OCI-LY7 (cell line): Measurements from ENCODE around the gene LAMA3. TPM values are rescaled to one million over a fixed set of nuclear protein-coding genes. Genes with fewer than 3 reads are reported as not detected.

Experiments
- BruUV-seq: library from RNA; stranded (reverse); fragments of 400-500 nt; replicated peaks from 2 replicates; lab custom pipeline; 2021; lab: Mats Ljungman, UMichigan
- CTCF ChIA-PET: fragments of 300-600 bp; sonication (Branson Sonifier 250); formaldehyde crosslinking; loops from one replicate; lab custom pipeline; 2022; ENCODE audit warnings: antibody characterized with exemption; ENCODE audit not compliant: unreplicated experiment; lab: Charles Lee
- POLR2A ChIA-PET: fragments of 300-600 bp; sonication (Branson Sonifier 250); formaldehyde crosslinking; loops from one replicate; lab custom pipeline; 2022; ENCODE audit warnings: antibody characterized with exemption; lab: Charles Lee
- DNase-seq: peaks from one replicate; pipeline ENCODE4 v3.0.0-alpha.2; 2015; ENCODE audit warnings: low spot score
- H2AFZ ChIP-seq: fragments of 200-600 bp; sonication (generic), shearing (Covaris generic); 2 replicates; pipeline ENCODE4 v1.6.1; 2014; ENCODE audit warnings: mild to moderate bottlenecking, antibody characterized with exemption, low read length, moderate library complexity
- H3K27ac ChIP-seq: fragments of 200-600 bp; sonication (generic); 2 replicates; pipeline ENCODE4 v1.5.1; 2014; ENCODE audit warnings: mixed run types, low read depth, mild to moderate bottlenecking, moderate library complexity, low read length, inconsistent platforms; ENCODE audit not compliant: poor library complexity, severe bottlenecking
- H3K36me3 ChIP-seq: fragments of 200-600 bp; sonication (generic); 2 replicates; pipeline ENCODE4 v1.6.1; 2014; ENCODE audit warnings: mild to moderate bottlenecking, antibody characterized with exemption, low read length, moderate library complexity, mixed read lengths; ENCODE audit not compliant: insufficient read depth
- H3K4me1 ChIP-seq: fragments of 200-600 bp; sonication (generic); 2 replicates; pipeline ENCODE4 v1.5.1; 2014; ENCODE audit warnings: mild to moderate bottlenecking, low read length; ENCODE audit not compliant: insufficient read depth, poor library complexity, severe bottlenecking
- H3K4me2 ChIP-seq: fragments of 200-600 bp; sonication (generic); 2 replicates; pipeline ENCODE4 v1.6.1; 2014; ENCODE audit warnings: mild to moderate bottlenecking, low read length
- H3K4me3 ChIP-seq: fragments of 200-600 bp; sonication (generic); 2 replicates; pipeline ENCODE4 v1.5.1; 2014; ENCODE audit warnings: mild to moderate bottlenecking, low read depth, low read length; ENCODE audit not compliant: poor library complexity, severe bottlenecking
- H3K79me2 ChIP-seq: fragments of 200-600 bp; sonication (generic); 2 replicates; pipeline ENCODE4 v1.6.1; 2016; ENCODE audit warnings: low read depth, mild to moderate bottlenecking, low read length, moderate library complexity, mixed read lengths; ENCODE audit not compliant: insufficient read depth
- H3K9me2 ChIP-seq: fragments of 200-600 bp; sonication (generic); 2 replicates; pipeline ENCODE4 v1.6.1; 2016; ENCODE audit warnings: mild to moderate bottlenecking, low read length, mixed read lengths; ENCODE audit not compliant: insufficient read depth
- H3K9me3 ChIP-seq: fragments of 200-600 bp; sonication (generic); 2 replicates; pipeline ENCODE4 v1.6.1; 2014; ENCODE audit warnings: mild to moderate bottlenecking, mixed run types, low read length, mixed read lengths
- H4K20me1 ChIP-seq: fragments of 200-600 bp; sonication (generic); 2 replicates; pipeline ENCODE4 v1.6.1; 2014; ENCODE audit warnings: mild to moderate bottlenecking, antibody characterized with exemption, low read length, moderate library complexity, mixed read lengths; ENCODE audit not compliant: insufficient read depth
- EZH2phosphoT487 ChIP-seq: fragments of 200-600 bp; sonication (generic); IDR thresholded peaks from 2 replicates; pipeline ENCODE4 v1.6.1; 2018; ENCODE audit warnings: low read depth, borderline replicate concordance, mild to moderate bottlenecking, mixed run types, antibody characterized with exemption, low read length, moderate library complexity, mixed read lengths
- intact Hi-C: fragments of 100-400 bp; cut with micrococcal nuclease; formaldehyde crosslinking; loops from one replicate; pipeline ENCODE4 v1.10.0; 2022; ENCODE audit not compliant: unreplicated experiment
- total RNA-seq, 2 experiments: library from RNA; depleted of rRNA in 1 of 2; stranded (reverse); fragments of >200 nt in 1 of 2; shearing (Covaris generic) in 1 of 2; gene quantifications; 2 replicates each; pipeline ENCODE4 v1.2.3, GENCODE V29; 2014 to 2022
- TF ChIP-seq, protein P1 (sequence below): fragments of 200-600 bp; sonication (generic); conservative IDR thresholded peaks from 2 replicates; pipeline ENCODE4 v1.5.1; 2014; ENCODE audit warnings: mild to moderate bottlenecking, antibody characterized with exemption, low read length, moderate library complexity, mixed read lengths

LAMA3 gene
- total RNA-seq, 2 experiments from 2014 or later: 0.16 to 1.6 TPM

- Histone ChIP-seq H2AFZ (no peak overlapping the region), H3K79me2 (no peaks in the 10 kb centered on the region), H3K36me3 (no peaks in the 10 kb centered on the region), H3K4me2 (no peak overlapping the region), H4K20me1 (no peaks in the 10 kb centered on the region), H3K4me3 (no peak overlapping the region), H3K9me3 (no peaks in the 10 kb centered on the region), H3K27ac (no peak overlapping the region), H3K4me1 (no peaks in the 10 kb centered on the region), H3K9me2 (no peaks in the 10 kb centered on the region)
- ChIA-PET CTCF (no interaction called here), POLR2A (no interaction called here)
- intact Hi-C loops: no loop called here
- no TSS peak for BruUV-seq
- no peak for DNase-seq
- TF ChIP-seq, protein P1, sequence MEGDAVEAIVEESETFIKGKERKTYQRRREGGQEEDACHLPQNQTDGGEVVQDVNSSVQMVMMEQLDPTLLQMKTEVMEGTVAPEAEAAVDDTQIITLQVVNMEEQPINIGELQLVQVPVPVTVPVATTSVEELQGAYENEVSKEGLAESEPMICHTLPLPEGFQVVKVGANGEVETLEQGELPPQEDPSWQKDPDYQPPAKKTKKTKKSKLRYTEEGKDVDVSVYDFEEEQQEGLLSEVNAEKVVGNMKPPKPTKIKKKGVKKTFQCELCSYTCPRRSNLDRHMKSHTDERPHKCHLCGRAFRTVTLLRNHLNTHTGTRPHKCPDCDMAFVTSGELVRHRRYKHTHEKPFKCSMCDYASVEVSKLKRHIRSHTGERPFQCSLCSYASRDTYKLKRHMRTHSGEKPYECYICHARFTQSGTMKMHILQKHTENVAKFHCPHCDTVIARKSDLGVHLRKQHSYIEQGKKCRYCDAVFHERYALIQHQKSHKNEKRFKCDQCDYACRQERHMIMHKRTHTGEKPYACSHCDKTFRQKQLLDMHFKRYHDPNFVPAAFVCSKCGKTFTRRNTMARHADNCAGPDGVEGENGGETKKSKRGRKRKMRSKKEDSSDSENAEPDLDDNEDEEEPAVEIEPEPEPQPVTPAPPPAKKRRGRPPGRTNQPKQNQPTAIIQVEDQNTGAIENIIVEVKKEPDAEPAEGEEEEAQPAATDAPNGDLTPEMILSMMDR: no peak
- no peak for TF ChIP-seq EZH2phosphoT487
Measured at GRCh38 chr18:23763343-23763742, 74.1 kb downstream of the LAMA3 start.

DNA sequence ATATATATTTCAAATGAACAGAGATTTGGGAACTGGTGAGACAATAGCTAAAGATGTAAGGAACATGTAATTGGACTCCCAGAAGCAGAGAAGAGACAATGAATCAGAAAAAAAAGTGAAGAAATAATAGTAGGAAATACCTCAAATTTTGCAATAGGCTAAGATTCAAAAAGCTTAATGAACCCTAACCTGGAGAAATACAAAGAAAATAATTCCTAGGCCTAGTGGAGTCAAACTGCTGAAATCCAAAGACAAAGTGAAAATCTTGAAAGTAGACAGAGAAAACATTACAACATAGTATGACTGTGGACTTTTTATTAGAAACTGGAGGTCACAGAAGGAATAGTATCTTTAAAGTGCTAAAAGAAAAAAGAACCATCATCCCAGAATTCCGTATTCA lies 76.7 kb downstream of the LAMA3 start:
- Histone ChIP-seq H3K4me3 (no peak overlapping the region), H2AFZ (no peak overlapping the region), H4K20me1 (no peaks in the 10 kb centered on the region), H3K27ac (no peak overlapping the region), H3K9me2 (no peaks in the 10 kb centered on the region), H3K9me3 (no peaks in the 10 kb centered on the region), H3K79me2 (no peaks in the 10 kb centered on the region), H3K4me1 (no peaks in the 10 kb centered on the region), H3K36me3 (no peaks in the 10 kb centered on the region), H3K4me2 (no peak overlapping the region)
- no TSS peak for BruUV-seq
- no peak for DNase-seq
- intact Hi-C loops: no loop called here
- ChIA-PET CTCF (no interaction called here), POLR2A (interaction anchor here (1.0 kb wide), 1 partner anchor 10 kb away, joined by 3 read pairs; no protein-coding TSS in a partner anchor)
- no peak for TF ChIP-seq EZH2phosphoT487
- TF ChIP-seq, protein P1: no peak

DNA sequence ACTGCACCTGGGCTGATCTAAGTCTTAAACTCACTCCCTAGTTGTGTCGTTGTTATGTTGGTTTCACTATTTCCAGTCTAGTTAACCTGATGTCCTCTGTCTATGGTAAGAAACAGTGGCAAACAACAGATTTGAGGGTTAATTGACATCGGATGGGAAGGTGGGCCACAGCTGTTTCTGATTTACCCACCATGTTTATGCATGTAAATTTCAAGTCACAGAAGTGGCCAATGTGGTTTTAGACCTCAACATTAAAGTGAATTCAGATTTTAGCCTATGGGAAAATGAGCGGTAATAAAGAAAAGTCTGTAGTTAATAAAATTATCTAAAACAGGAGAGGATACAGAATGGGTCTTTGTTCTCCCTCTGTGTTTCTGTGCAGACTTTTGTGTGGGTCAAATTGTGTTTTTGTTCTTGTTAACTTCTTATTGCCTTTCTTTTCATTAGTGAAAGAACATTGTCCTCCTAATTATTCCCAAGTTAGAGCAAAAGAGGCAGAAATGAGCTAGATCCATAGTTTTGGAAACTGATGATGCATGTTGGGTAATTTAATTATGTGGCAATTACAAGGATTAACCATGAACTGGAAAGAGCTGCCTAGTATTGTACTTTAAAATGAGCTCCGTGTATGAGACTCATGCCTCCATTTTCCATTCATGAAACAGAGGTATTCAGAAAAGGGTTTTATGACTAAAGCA lies 83.2 kb downstream of the LAMA3 start:
- intact Hi-C loops: no loop called here
- POLR2A ChIA-PET: no interaction called here
- Histone ChIP-seq H3K27ac (no peak overlapping the region), H3K4me2 (no peak overlapping the region), H3K4me3 (no peak overlapping the region), H3K36me3 (no peaks in the 10 kb centered on the region), H3K9me3 (no peaks in the 10 kb centered on the region), H3K79me2 (no peaks in the 10 kb centered on the region), H3K9me2 (no peaks in the 10 kb centered on the region), H3K4me1 (no peaks in the 10 kb centered on the region), H2AFZ (no peak overlapping the region), H4K20me1 (no peaks in the 10 kb centered on the region)
- TF ChIP-seq, protein P1: no peak
- TF ChIP-seq EZH2phosphoT487: no peak
- BruUV-seq: no TSS peak
- DNase-seq: no peak
- CTCF ChIA-PET: no interaction called here
